T-helper 1 cell treated with Interleukin-12 subunit alpha and Interleukin-12 subunit beta and Interleukin-4 antibody, amounts not matched to agents 30 μg/mL and 1 μg/mL, for 36 hours (primary cell): ENCODE data around the gene LGALS9.
"Not testable (repeated sequence)": the region's sequence is repeated elsewhere in the genome, so short reads cannot be mapped to it uniquely, and the experiment has no call there.

ENCODE experiments used
- H3K27ac Mint-ChIP-seq: one replicate; pipeline ENCODE4 v1.8.0; 2021; ENCODE audit warnings: mild to moderate bottlenecking, mixed read lengths
- H3K27me3 Mint-ChIP-seq: one replicate; pipeline ENCODE4 v1.8.0; 2021; ENCODE audit warnings: low read depth, mixed read lengths
- H3K36me3 Mint-ChIP-seq: one replicate; pipeline ENCODE4 v1.8.0; 2021; ENCODE audit warnings: low read depth, mixed read lengths
- H3K4me1 Mint-ChIP-seq: one replicate; pipeline ENCODE4 v1.8.0; 2021; ENCODE audit warnings: low read depth, mixed read lengths
- H3K4me3 Mint-ChIP-seq: one replicate; pipeline ENCODE4 v1.8.0; 2021; ENCODE audit warnings: mild to moderate bottlenecking, moderate library complexity, mixed read lengths
- H3K9me3 Mint-ChIP-seq: one replicate; pipeline ENCODE4 v1.8.0; 2021; ENCODE audit warnings: mixed read lengths

LGALS9 gene

GRCh38 chr17:27695254-27695814, 64.3 kb downstream of the LGALS9 start:
- not testable (repeated sequence) for H3K4me3 Mint-ChIP-seq, H3K27ac Mint-ChIP-seq, H3K4me1 Mint-ChIP-seq, H3K27me3 Mint-ChIP-seq
- Mint-ChIP-seq H3K9me3 (peaks cover 35% of the 10 kb centered on the region), H3K36me3 (peaks cover 11% of the 10 kb centered on the region)
